GM15510 (cell line): ENCODE data around the gene RFPL3.

Experiments used
- POLR2A ChIP-seq: IDR thresholded peaks from 3 replicates; pipeline ENCODE4 v1.6.1; 2011; ENCODE audit warnings: borderline replicate concordance; ENCODE audit not compliant: insufficient read length; ENCODE audit errors: extremely low read depth

RFPL3 gene

GRCh38 chr22:32325811-32326237, 31.8 kb upstream of the RFPL3 start:
- no peak for TF ChIP-seq POLR2A

DNA sequence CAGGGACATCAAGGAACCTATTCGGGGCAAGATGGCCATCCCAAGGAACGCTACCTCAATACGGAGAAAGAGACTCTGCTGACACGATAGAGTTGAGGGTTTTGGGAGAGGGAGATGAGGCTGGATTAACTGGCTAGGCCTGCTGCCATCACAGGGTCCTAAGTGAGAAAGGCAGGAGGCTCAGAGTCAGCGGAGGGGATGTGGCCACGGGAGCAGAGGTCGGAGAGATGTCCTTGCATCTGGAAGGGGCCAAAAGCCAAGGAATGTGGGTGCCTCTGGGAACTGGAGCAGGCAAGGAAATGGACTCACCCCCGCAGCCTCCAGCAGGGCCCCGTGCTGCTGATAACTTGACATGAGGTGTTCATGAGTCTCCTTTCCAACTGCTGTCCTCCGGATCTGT, 31.0 kb upstream of the RFPL3 start:
- no peak for TF ChIP-seq POLR2A

GRCh38 chr22:32327066-32327465, 30.6 kb upstream of the RFPL3 start:
- TF ChIP-seq POLR2A: no peak

DNA sequence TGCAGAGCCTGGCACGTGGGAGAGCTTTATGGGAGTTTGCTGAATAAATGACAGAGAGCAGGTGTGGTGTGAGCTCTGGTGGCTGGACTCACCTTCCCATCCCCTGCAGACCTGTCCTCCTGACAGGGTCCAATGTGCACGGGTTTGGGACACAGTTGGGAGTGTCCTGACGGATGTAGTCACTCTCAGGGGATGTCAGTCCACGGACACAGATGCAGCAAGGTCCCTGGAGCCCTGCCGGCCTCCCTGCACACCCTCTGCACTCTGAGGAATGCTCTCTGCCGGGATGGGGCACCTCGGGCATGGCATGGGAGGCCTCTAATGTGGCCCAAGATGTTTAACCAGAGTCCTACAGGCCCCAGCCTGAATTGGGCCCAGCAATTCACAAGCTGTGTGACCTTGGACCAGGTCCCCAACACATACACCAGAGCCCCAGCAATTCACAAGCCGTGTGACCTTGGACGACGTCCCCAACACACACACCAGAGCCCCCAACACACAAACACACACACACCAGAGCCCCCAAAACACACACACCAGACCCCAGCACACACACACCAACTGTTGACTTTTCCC, 30.0 kb upstream of the RFPL3 start:
- TF ChIP-seq POLR2A: no peak

- TF ChIP-seq POLR2A: no peak
Measured at GRCh38 chr22:32328306-32329201, 29.1 kb upstream of the RFPL3 start.

- TF ChIP-seq POLR2A: no peak
Measured at GRCh38 chr22:32329202-32329645, 28.4 kb upstream of the RFPL3 start.

- TF ChIP-seq POLR2A: no peak
Measured at GRCh38 chr22:32331236-32331917, 26.3 kb upstream of the RFPL3 start.

- TF ChIP-seq POLR2A: no peak
Measured at GRCh38 chr22:32331918-32332725, 25.5 kb upstream of the RFPL3 start.

- TF ChIP-seq POLR2A: no peak
Measured at GRCh38 chr22:32333141-32333768, 24.4 kb upstream of the RFPL3 start.

DNA sequence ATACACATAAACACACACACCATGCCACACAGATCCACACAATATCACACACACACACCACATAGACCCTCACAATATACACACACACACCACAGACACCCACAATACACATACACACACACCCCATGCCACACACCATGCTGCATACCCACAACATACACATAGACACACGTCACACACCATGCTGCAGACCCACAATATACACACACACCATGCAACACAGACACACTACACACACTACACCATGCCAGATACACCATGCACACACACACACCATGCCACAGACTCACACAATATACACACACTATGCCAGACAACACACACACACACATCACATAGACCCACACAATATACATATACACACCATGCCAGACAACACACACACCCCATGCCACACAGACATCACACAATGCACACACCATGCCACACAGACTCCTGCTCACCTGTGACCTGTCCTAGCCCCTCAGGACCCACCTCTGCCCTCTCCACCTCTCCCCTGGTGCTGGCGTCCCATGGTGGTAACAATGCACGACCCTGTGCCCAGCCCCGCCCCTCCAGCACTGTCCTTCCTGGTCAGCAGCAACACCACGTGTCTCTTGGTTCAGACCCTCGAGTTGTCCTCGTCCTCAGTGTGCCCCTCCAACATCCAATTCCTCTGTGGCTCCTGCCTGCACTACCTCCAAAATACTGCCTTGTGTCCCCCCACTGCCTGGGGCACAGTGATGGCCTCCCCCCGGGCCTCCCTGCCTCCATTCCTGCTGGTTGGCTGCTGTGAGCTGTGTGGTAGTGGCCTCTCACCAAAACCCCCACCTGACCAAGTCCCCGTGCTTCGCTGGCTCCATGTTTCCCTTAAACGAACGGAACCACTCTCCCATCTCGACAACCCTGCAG, 23.7 kb upstream of the RFPL3 start:
- no peak for TF ChIP-seq POLR2A

DNA sequence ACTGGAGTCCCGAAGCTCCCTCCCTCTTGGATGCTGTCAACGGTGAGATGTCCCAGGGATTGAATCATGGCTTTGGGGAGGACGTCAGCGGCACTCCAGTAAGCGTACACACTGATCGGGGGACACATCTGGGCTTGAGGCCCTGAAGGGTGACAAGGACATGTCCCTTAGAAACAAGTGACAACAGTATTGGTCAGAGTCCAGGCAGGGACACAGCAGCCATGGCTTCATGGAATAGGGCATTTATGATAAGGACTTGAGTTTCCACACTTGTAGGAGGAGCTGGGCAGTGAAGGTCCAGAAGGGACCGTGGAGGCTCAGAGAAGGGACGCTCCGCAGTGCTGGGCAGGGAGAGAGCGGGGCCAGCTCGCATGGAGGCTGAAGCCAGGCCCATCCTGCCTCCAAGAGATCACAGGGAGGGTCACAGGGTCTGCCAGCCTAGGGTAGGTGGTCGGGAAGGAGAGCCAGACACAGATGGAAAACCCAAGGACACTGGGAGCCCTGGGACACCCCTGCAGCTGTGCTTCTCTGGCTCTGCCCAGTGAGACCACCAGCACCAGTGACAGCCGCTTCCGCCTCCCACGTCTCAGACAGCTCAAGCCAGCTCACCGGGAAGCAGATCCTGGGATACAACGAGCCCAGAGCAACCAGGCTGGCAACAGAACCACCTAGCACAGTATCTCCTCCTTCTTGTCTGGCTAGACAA, 22.9 kb upstream of the RFPL3 start:
- TF ChIP-seq POLR2A: no peak

- no peak for TF ChIP-seq POLR2A
Measured at GRCh38 chr22:32335471-32335870, 22.2 kb upstream of the RFPL3 start.
